Lung (tissue), 12 donors: ENCODE results near the gene AKR1C2. TPM values are rescaled to one million over a fixed set of nuclear protein-coding genes. Genes with fewer than 3 reads are reported as not detected.
"Not testable (repeated sequence)": the region's sequence is repeated elsewhere in the genome, so short reads cannot be mapped to it uniquely, and the experiment has no call there.

Experiments used
- ATAC-seq: fragments of 200-7000 bp; cut with Tn5 transposase; one replicate; pipeline ENCODE4 v1.9.1; 2020; ENCODE audit warnings: moderate number of reproducible peaks; ENCODE audit not compliant: insufficient read depth, low FRiP score
- DNase-seq, 3 donors: peaks; one replicate each; pipeline ENCODE4 v3.0.0-alpha.2; 2013 to 2017
- H3K27ac ChIP-seq, 2 donors: one replicate each; pipeline ENCODE4 v1.5.1; 2013; ENCODE audit warnings: mild to moderate bottlenecking in 2 of 2, moderate library complexity in 2 of 2, control low read depth in 1 of 2, inconsistent platforms in 1 of 2, low read depth in 1 of 2, low read length in 1 of 2
- H3K27me3 ChIP-seq, 3 donors: one replicate each; pipeline ENCODE4 v1.5.1; 2013; ENCODE audit warnings: low read length in 2 of 3; ENCODE audit not compliant: control insufficient read depth in 3 of 3, insufficient read depth in 3 of 3
- H3K36me3 ChIP-seq, 4 donors: one replicate each; pipeline ENCODE4 v1.5.1; 2013; ENCODE audit warnings: low read length in 4 of 4, mild to moderate bottlenecking in 1 of 4, moderate library complexity in 1 of 4; ENCODE audit not compliant: control insufficient read depth in 4 of 4, insufficient read depth in 4 of 4
- H3K4me1 ChIP-seq, 5 donors: one replicate each; pipeline ENCODE4 v1.5.1; 2013; ENCODE audit warnings: low read length in 5 of 5, mild to moderate bottlenecking in 2 of 5, moderate library complexity in 1 of 5; ENCODE audit not compliant: control insufficient read depth in 5 of 5, insufficient read depth in 5 of 5
- H3K4me3 ChIP-seq: one replicate; pipeline ENCODE4 v1.5.1; 2013; ENCODE audit warnings: mild to moderate bottlenecking, control low read depth, moderate library complexity
- H3K9ac ChIP-seq, 2 donors: one replicate each; pipeline ENCODE4 v1.5.1; 2013; ENCODE audit warnings: low read length in 2 of 2, control low read depth in 1 of 2; ENCODE audit not compliant: insufficient read depth in 1 of 2
- H3K9me3 ChIP-seq, 4 donors: one replicate each; pipeline ENCODE4 v1.5.1; 2013; ENCODE audit warnings: low read length in 3 of 4, mild to moderate bottlenecking in 1 of 4, moderate library complexity in 1 of 4; ENCODE audit not compliant: control insufficient read depth in 4 of 4, insufficient read depth in 3 of 4
- CTCF ChIP-seq: IDR thresholded peaks from 2 replicates; pipeline ENCODE4 v1.5.1; 2012; ENCODE audit warnings: mild to moderate bottlenecking; ENCODE audit errors: control extremely low read depth, extremely low read depth
- WGBS, 2 donors: extraction: QIAGEN DNeasy Blood & Tissue Kit; methylation state at CpG; one replicate each; pipeline ENCODE4 v1.1.7; 2013; 5-methylcytosine and 5-hydroxymethylcytosine counted together
- polyA plus RNA-seq, 2 donors: library from polyadenylated mRNA; stranded (reverse); fragments of 200-250 nt; gene quantifications; one replicate each; pipeline ENCODE4 v1.2.1, GENCODE V29; 2013
- total RNA-seq, 2 donors: library from RNA; depleted of rRNA in 1 of 2; stranded (reverse); fragments of >200 nt in 1 of 2; gene quantifications; one replicate each; pipeline ENCODE4 v1.2.1, GENCODE V29; 2014 to 2021
- donor health status: control.
- donor health status: control.
- donor health status: Bipolar disorder and iron deficiency.
- donor health status: healthy.
- donor health status: DM: yes; HTN: yes; CAD: no.

AKR1C2 gene
- total and polyA plus RNA-seq, 4 donors, result 1.8 to 56.6 (median 27.4) TPM

GRCh38 chr10:4956955-4957645, 46.6 kb downstream of the AKR1C2 start:
- H3K36me3 ChIP-seq, ATAC-seq, H3K27ac ChIP-seq, H3K9me3 ChIP-seq, DNase-seq, H3K27me3 ChIP-seq, H3K4me1 ChIP-seq, H3K4me3 ChIP-seq, H3K9ac ChIP-seq: not testable (repeated sequence)
- WGBS, 2 donors, result 69 to 91% methylated on average over 5 of the region's 5 CpGs

GRCh38 chr10:4956088-4956487, 47.6 kb downstream of the AKR1C2 start:
- not testable (repeated sequence) for ATAC-seq, DNase-seq
- 81 to 88% methylated on average over 4 to 6 of the region's 7 CpGs for WGBS, 2 donors

GRCh38 chr10:4953405-4953804, 50.3 kb downstream of the AKR1C2 start:
- Histone ChIP-seq H3K9me3 (no peaks in the 10 kb centered on the region), H3K4me1 (no peaks in the 10 kb centered on the region), H3K4me3 (no peak overlapping the region), H3K9ac (no peak overlapping the region), H3K36me3 (no peaks in the 10 kb centered on the region), H3K27me3 (no peaks in the 10 kb centered on the region), H3K27ac (no peak overlapping the region)
- no peak for TF ChIP-seq CTCF
- ATAC-seq, result no peak
- no peak for DNase-seq

More at GRCh38 chr10:4956088-4956487, 47.6 kb downstream of the AKR1C2 start:
- H3K9me3 ChIP-seq, H3K4me3 ChIP-seq, H3K9ac ChIP-seq, H3K27me3 ChIP-seq, H3K36me3 ChIP-seq, H3K27ac ChIP-seq, H3K4me1 ChIP-seq: not testable (repeated sequence)

- not testable (repeated sequence) for ATAC-seq, H3K27me3 ChIP-seq, H3K27ac ChIP-seq, H3K9me3 ChIP-seq, H3K36me3 ChIP-seq, H3K4me3 ChIP-seq, DNase-seq, H3K4me1 ChIP-seq, H3K9ac ChIP-seq
- WGBS, 2 donors, result 58 to 83% methylated on average over 5 of the region's 5 CpGs
These were observed 52.0 kb downstream of the AKR1C2 start for GRCh38 chr10:4951512-4952162.
